CD1c-positive myeloid dendritic cell (primary cell): ENCODE results near the gene PCDH8.
"Not testable (repeated sequence)": the region's sequence is repeated elsewhere in the genome, so short reads cannot be mapped to it uniquely, and the experiment has no call there.

Experiments
- DNase-seq: peaks from one replicate; pipeline ENCODE4 v3.0.0-alpha.2; 2016; ENCODE audit errors: extremely low spot score

PCDH8 gene

DNA sequence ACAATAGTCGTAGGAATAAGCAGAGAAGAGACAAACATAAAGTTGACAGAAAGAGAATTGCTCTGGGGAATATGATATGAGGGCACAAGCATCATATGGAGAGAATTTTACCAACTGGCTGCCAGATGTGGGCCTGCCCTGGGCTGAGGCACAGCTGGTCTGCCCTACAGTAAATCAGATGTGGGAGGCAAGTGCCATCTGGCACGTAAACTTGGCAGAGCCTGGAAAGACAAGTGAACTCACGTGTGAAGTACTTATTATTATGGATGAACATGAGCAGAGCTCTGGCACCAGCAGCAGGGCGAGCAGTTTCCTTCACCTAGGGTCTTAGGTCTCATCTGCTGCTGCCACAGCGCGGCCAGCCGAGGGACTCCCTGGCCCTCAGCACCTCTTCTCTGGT, 20.6 kb downstream of the PCDH8 start:
- DNase-seq, result no peak

DNA sequence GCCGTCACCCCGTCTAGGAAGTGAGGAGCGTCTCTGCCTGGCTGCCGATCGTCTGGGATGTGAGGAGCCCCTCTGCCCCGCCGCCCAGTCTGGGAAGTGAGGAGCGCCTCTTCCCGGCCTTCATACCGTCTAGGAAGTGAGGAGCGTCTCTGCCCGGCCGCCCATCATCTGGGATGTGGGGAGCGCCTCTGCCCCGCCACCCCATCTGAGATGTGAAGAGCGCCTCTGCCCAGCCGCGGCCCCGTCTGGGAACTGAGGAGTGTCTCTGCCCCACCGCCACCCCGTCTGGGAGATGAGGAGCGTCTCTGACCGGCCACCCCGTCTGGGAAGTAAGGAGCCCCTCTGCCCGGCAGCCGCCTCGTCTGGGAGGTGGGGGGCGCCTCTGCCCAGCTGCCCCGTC, 30.6 kb downstream of the PCDH8 start:
- not testable (repeated sequence) for DNase-seq

DNA sequence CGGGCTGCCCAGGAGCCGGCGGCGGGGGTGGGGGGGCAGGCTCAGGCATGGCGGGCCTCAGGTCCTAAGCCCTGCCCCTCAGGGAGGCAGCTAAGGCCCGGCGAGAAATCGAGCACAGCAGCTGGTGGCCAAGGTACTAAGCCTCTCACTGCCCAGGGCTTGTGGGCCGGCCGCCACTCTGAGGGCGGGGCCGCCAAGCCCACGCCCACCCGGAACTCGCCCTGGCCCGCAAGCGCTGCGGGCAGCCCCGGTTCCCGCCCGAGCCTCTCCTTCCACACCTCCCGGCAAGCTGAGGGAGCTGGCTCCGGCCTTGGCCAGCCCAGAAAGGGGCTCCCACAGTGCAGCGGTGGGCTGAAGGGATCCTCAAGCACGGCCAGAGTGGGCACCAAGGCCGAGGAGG, 33.1 kb downstream of the PCDH8 start:
- no peak for DNase-seq

DNA sequence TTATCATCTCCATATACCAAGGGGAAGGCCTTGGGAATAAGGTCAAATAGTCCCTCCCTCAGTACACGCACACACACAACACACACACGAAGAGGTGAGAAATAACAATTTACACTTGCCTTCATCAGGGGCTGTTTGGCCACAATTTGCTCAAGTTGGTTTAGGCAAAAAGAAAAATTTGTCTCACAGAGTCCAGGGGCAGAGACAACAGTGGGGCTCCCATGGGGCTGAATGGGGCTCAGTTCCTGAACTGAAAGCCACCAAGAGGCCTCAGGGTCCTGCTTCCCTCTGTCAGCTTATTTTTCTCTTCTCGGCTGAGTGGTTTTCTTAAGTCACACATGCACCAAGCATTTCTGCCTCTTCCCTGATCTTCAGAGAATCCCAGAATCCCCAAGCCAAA, 35.5 kb downstream of the PCDH8 start:
- no peak for DNase-seq

DNA sequence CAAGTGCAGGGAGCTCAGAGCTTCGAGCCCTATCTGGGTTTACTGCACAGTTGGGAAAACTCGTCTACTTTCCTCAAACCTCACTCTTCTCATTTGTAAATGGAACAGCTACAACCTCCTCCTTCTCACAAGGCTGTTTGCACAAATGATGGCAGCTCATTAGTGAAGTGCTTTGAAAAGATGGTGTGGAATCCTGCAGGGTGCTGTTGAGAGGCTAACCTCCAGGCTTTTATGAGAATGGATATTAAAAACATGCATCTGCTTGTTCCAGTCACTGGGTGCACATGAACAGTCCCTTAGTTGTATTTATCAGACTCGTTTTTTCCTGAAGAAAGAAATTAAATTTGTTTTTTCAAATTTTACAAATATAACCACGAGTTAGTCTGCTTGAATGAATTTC, 36.6 kb downstream of the PCDH8 start:
- no peak for DNase-seq

DNA sequence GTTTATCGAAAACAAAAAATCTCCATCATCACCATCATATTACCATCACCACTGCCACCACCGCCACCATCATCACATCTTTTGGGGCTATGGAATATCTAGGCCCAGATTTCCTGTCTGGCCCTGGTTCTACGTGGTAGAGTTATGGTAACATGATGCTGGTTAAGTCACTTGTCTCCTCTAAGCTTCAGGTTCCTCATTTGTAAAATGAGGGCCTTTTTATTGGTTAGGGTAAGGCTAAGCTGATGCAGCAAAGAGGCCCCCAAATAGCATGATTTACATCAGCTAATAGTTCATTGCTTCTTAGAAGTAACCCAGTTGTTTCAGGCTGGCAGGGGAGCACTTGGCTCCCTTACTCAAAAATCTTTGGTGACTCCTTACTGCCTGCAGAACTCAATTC, 37.9 kb downstream of the PCDH8 start:
- DNase-seq, result no peak

DNA sequence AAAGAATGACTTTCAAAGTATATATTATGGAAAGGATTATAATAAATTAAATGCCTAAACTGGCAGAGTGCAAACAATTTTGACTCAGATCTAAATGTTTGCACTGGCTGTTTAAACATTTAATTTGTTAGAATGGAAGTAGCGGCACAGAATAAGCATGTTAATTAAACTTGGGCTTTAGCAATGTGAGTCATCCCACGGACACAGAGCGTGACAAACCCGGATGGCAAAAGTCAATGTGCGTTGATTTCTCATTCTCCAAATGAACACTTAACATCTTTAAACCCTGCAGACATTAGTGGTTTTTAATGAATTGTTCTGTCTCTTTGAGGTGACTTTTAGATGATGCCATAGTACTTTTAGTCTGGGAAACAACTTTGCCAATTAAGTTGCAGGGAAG, 38.4 kb downstream of the PCDH8 start:
- no peak for DNase-seq

DNA sequence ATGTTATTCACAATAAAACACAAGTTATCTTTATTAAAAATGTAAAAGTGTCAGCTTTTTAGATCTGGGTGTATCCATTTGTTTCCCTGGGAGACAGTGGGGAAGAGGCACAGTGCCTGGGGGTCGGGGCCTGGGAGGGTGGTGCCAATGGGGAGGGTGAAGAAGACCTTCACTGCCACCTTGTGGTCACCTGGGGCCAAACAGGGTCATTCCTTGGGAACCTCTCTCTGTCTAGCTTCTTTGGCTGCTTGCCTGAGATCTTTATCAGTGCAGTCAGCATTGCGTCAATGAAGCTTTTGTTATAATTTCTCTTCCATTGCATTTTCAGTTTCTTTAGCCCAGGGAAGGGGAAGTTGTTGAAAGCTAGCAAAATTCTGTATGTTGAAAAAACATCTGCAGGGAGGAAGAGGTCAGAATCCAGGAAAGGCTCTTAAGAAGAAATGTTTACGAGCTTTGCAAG, 39.1 kb downstream of the PCDH8 start:
- DNase-seq, result peak; percentile 57

DNA sequence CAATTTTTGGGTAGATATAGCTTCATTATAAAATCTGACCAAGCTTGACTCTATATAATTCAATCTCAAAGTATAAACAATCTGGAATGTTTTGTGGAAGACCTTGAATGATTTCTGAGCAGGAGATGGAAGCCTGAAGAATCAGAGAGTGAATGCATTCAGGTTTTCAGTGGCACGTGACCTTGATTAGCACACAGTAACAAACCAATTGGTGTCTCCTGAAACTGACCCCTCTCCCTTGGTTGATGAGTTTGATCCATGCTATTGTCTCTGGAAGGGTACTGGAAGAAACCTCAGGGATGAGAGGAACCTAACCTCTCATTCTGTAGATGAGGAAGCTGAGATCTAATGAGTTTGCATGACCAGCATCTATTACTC, 39.6 kb downstream of the PCDH8 start:
- DNase-seq, result no peak

DNA sequence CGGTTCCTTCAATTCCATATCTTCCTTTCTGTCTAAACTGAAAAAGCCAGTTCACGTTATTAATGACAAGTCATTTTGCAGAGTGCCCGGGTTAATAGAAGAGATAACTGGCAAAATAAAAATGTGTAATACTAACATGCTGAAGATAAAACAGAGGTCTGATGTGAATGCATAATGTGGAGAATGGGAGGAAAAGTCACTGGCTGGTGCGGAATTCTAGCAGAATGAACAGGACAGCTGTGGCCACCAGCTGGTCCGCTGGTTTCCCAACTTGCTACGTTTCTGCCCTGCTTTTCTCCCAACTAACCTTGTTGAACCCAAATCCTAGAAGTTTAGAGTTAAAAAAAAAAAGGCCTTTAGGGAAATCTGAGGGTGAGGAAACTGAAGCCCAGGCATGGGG, 42.4 kb downstream of the PCDH8 start:
- no peak for DNase-seq

DNA sequence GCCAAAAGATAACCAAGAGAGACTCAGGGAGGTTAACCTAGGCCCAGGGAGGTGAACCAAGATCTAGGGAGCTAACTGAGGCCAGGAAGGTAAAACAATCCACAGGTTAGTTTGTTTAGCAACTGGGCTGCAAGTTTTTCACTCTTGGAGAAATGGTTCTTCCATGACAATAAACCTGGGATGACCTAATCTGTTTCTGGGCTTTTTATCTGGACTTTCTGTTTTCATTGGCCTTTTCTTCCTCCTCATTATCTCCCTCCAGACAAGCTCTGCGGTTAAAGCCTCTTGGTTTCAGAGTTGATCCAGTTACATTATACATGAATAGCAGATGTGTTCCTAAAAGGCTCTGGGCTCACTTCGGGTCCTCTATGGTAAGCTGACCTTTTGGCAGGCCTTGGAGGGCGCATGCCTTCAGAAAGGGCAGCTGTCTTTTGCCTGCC, 44.2 kb downstream of the PCDH8 start:
- DNase-seq, result no peak

DNA sequence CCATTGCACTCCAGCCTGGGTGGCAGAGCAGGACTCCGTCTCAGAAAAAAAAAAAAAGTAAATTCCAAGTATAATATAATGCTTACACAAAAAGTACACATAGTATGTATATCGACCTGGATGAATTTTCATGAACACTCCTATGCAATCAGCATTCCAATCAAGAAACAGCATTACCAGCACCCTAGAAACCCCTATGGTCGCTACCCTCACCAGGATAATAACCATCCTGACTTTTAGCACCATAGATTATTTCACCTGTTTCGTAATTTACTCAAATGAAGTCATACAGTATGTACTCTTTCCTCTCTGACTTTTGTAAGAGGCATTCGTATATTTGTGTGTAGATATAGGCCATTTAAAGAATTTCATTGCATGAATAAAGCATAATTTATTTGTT, 47.6 kb downstream of the PCDH8 start:
- no peak for DNase-seq

DNA sequence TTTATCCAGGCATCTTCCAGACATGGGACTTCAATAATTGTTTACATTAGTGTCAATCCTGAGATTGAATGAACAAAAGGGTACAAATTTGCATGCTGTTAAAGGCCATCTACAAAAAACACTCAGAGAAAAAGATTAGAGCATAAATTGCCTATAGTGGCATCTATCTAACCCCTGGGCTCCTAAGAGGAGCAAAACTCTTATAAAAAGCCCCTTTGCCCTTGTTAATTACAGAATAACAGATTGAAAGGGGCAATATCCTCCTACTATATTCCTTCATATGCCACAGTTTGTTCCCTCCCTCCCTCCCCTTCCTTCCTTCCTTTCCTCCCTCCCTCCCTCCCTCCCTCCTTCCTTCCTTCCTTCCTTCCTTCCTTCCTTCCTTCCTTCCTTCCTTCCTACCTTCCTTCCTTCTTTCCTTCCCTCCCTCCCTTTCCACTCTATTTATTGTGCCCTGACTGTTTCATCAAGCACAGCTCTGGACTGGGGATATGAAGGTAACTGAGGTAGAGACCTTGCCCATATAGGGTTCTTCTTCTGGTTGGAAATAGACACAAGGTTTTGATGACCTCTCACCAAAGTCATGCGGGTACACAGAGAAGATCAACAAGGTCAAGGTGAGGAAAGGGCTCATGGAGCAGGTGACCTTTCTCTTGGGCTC, 49.5 kb downstream of the PCDH8 start:
- no peak for DNase-seq

DNA sequence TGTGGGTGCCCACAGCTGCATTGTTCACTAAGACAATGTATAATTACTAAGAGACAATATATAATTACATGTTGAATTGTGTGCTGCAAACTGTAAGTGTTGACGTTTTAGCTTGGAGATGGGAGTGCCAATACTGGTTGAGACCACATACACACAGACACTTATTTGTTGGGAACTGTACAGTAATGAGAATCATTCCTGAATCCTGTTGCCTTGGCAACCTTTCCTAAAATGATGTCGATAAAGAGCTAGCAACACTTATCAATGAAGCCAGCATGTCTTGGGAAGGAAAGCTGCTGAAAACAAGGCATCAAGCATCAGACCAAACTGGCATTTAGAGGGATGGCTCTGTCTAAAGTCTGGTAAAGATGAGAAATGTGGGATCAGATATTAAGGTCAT, 51.3 kb downstream of the PCDH8 start:
- no peak for DNase-seq

DNA sequence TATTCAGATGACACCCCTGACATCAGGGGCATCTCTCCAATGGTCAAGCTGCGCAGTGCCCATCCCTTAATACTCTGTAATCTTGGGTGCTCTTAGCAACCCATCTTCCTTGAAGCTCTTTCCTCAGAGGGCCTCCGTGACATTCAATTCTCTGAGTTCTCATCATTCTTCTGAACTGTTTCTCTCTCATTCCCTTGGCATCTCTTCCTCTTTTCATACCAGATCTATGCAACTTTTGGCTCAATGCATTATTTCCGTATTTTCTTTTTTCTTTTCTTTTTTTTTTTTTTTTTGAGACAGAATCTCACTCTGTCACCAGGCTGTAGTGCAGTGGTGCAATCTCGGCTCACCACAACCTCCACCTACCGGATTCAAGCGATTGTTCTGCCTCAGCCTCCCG, 53.9 kb downstream of the PCDH8 start:
- DNase-seq, result no peak

DNA sequence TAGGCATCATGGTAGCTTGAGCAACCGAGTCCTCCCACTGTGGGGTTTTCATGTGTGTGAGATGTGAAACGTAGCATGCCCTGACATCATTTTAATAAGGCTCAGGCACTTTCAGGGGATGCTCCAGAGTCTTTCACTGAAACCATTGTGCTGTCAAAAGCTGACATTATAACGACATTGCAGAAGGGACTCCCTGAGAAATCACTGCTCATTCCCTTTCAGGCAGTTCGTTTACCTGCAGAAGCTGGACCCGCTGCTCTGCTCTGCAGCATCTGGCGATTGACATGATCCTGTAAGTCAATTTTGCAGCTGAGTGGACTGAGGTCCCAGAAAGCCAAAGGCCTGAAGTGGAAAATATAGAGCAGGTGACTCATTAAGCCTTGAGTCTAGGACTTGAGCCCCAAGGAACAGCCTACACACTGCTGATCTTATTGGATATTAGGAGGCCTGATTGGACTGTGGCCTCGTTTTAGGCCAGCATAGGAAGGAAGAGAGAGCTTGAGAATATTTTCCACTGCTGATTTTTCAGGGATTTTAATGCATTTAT, 54.9 kb downstream of the PCDH8 start:
- DNase-seq, result no peak
